H9 (cell line): Measurements from ENCODE around the gene DUSP16. TPM values are rescaled to one million over a fixed set of nuclear protein-coding genes. Genes with fewer than 3 reads are reported as not detected.
"Not testable (repeated sequence)": the region's sequence is repeated elsewhere in the genome, so short reads cannot be mapped to it uniquely, and the experiment has no call there.

Experiments
- DNase-seq: peaks from one replicate; pipeline ENCODE4 v3.0.0-alpha.2; 2017
- H2AFZ ChIP-seq: one replicate; pipeline ENCODE4 v1.6.1; 2013; ENCODE audit warnings: mild to moderate bottlenecking, low read length, control low read depth, moderate library complexity
- H2AK5ac ChIP-seq: 2 replicates; pipeline ENCODE4 v1.6.1; 2013; ENCODE audit warnings: low read length, control low read depth, mixed read lengths; ENCODE audit not compliant: insufficient read length
- H2BK120ac ChIP-seq: one replicate; pipeline ENCODE4 v1.6.1; 2013; ENCODE audit warnings: low read depth, mild to moderate bottlenecking, low read length, control low read depth, inconsistent platforms; ENCODE audit not compliant: poor library complexity, severe bottlenecking
- H2BK12ac ChIP-seq: 2 replicates; pipeline ENCODE4 v1.6.1; 2013; ENCODE audit warnings: low read length, control low read depth, mixed read lengths, low read depth; ENCODE audit not compliant: insufficient read length
- H2BK15ac ChIP-seq: 2 replicates; pipeline ENCODE4 v1.6.1; 2013; ENCODE audit warnings: low read depth, low read length, control low read depth
- H2BK20ac ChIP-seq: one replicate; pipeline ENCODE4 v1.6.1; 2013; ENCODE audit warnings: low read depth, mild to moderate bottlenecking, low read length, control low read depth, inconsistent platforms; ENCODE audit not compliant: poor library complexity, severe bottlenecking
- H2BK5ac ChIP-seq: 2 replicates; pipeline ENCODE4 v1.6.1; 2013; ENCODE audit warnings: low read length, control low read depth, mixed read lengths; ENCODE audit not compliant: insufficient read length
- H3K14ac ChIP-seq: 2 replicates; pipeline ENCODE4 v1.6.1; 2013; ENCODE audit warnings: low read length, control low read depth; ENCODE audit not compliant: insufficient read depth
- H3K18ac ChIP-seq: 2 replicates; pipeline ENCODE4 v1.6.1; 2013; ENCODE audit warnings: low read depth, mild to moderate bottlenecking, mixed read lengths, low read length, control low read depth; ENCODE audit not compliant: insufficient read length
- H3K23ac ChIP-seq: 2 replicates; pipeline ENCODE4 v1.6.1; 2013; ENCODE audit warnings: low read length, control low read depth, mixed read lengths, low read depth; ENCODE audit not compliant: insufficient read length
- H3K23me2 ChIP-seq: 2 replicates; pipeline ENCODE4 v1.6.1; 2013; ENCODE audit warnings: low read depth, mild to moderate bottlenecking, mixed read lengths, low read length, control low read depth; ENCODE audit not compliant: insufficient read length, poor library complexity, severe bottlenecking
- H3K27ac ChIP-seq: 2 replicates; pipeline ENCODE4 v1.5.1; 2013; ENCODE audit warnings: low read length, control low read depth, mixed read lengths, low read depth; ENCODE audit not compliant: insufficient read length
- H3K27me3 ChIP-seq: 2 replicates; pipeline ENCODE4 v1.6.1; 2013; ENCODE audit warnings: low read length, control low read depth, inconsistent platforms; ENCODE audit not compliant: insufficient read depth
- H3K4ac ChIP-seq: 2 replicates; pipeline ENCODE4 v1.6.1; 2013; ENCODE audit warnings: low read depth, mild to moderate bottlenecking, control low read depth, inconsistent platforms, low read length, moderate library complexity
- H3K4me1 ChIP-seq: 2 replicates; pipeline ENCODE4 v1.6.1; 2013; ENCODE audit warnings: low read length, control low read depth, inconsistent platforms; ENCODE audit not compliant: insufficient read depth
- H3K4me2 ChIP-seq: 2 replicates; pipeline ENCODE4 v1.6.1; 2013; ENCODE audit warnings: low read length, control low read depth, mixed read lengths; ENCODE audit not compliant: insufficient read length, insufficient read depth
- H3K56ac ChIP-seq: 2 replicates; pipeline ENCODE4 v1.6.1; 2013; ENCODE audit warnings: low read depth, mild to moderate bottlenecking, mixed read lengths, low read length, control low read depth; ENCODE audit not compliant: insufficient read length
- H3K79me1 ChIP-seq: 2 replicates; pipeline ENCODE4 v1.6.1; 2013; ENCODE audit warnings: low read depth, mild to moderate bottlenecking, moderate library complexity, low read length, control low read depth, inconsistent platforms; ENCODE audit not compliant: insufficient read depth, poor library complexity, severe bottlenecking
- H3K79me2 ChIP-seq: 2 replicates; pipeline ENCODE4 v1.6.1; 2013; ENCODE audit warnings: low read length, control low read depth, inconsistent platforms; ENCODE audit not compliant: insufficient read depth
- H3K9ac ChIP-seq: 2 replicates; pipeline ENCODE4 v1.6.1; 2013; ENCODE audit warnings: low read length, control low read depth, mixed read lengths; ENCODE audit not compliant: insufficient read length; ENCODE audit errors: extremely low read depth
- H3K9me3 ChIP-seq: one replicate; pipeline ENCODE4 v1.6.1; 2013; ENCODE audit warnings: low read depth, low read length, inconsistent platforms; ENCODE audit not compliant: control insufficient read depth
- H3T11ph ChIP-seq: one replicate; pipeline ENCODE4 v1.6.1; 2013; ENCODE audit warnings: mild to moderate bottlenecking, low read length, control low read depth, inconsistent platforms
- H4K20me1 ChIP-seq: one replicate; pipeline ENCODE4 v1.6.1; 2013; ENCODE audit not compliant: control insufficient read depth, insufficient read length, insufficient read depth
- H4K5ac ChIP-seq: 2 replicates; pipeline ENCODE4 v1.6.1; 2013; ENCODE audit warnings: low read depth, mild to moderate bottlenecking, mixed read lengths, low read length, control low read depth; ENCODE audit not compliant: insufficient read length
- H4K8ac ChIP-seq: replicated peaks from 2 replicates; pipeline ENCODE4 v1.6.1; 2013; ENCODE audit warnings: low read length, control low read depth, mixed read lengths, low read depth; ENCODE audit not compliant: insufficient read length
- H4K91ac ChIP-seq: 2 replicates; pipeline ENCODE4 v1.6.1; 2013; ENCODE audit warnings: low read depth, mild to moderate bottlenecking, moderate library complexity, mixed read lengths, low read length, control low read depth; ENCODE audit not compliant: insufficient read length
- H3K27ac Mint-ChIP-seq, 3 experiments: 2 replicates in 2 of 3; 3 replicates in 1 of 3; pipeline ENCODE4 v1.8.0; 2020 to 2021; ENCODE audit warnings: mixed read lengths in 3 of 3, mild to moderate bottlenecking in 1 of 3, moderate library complexity in 1 of 3
- H3K27me3 Mint-ChIP-seq: 2 replicates; pipeline ENCODE4 v1.8.0; 2021; ENCODE audit warnings: low read depth, mild to moderate bottlenecking, moderate library complexity, mixed read lengths
- H3K36me3 Mint-ChIP-seq, 3 experiments: 2 replicates in 2 of 3; 3 replicates in 1 of 3; pipeline ENCODE4 v1.8.0; 2020 to 2021; ENCODE audit warnings: low read depth in 3 of 3, mixed read lengths in 3 of 3; ENCODE audit not compliant: insufficient read depth in 1 of 3
- H3K4me1 Mint-ChIP-seq, 2 experiments: 2 replicates each; pipeline ENCODE4 v1.8.0; 2020; ENCODE audit warnings: mixed read lengths in 2 of 2
- H3K4me3 Mint-ChIP-seq, 2 experiments: 2 replicates in 1 of 2; 3 replicates in 1 of 2; pipeline ENCODE4 v1.8.0; 2020 to 2021; ENCODE audit warnings: mild to moderate bottlenecking in 2 of 2, mixed read lengths in 2 of 2, moderate library complexity in 1 of 2
- H3K9me3 Mint-ChIP-seq, 2 experiments: 2 replicates in 1 of 2; 3 replicates in 1 of 2; pipeline ENCODE4 v1.8.0; 2020; ENCODE audit warnings: mild to moderate bottlenecking in 2 of 2, mixed read lengths in 2 of 2, moderate library complexity in 1 of 2
- WGBS: extraction: QIAGEN DNeasy Blood & Tissue Kit; methylation state at CpG from one replicate; pipeline ENCODE4 v1.1.7; 2013; ENCODE audit warnings: missing lambda C conversion rate, low lambda C conversion rate, mixed read lengths; ENCODE audit not compliant: insufficient read length; ENCODE audit errors: extremely low coverage; 5-methylcytosine and 5-hydroxymethylcytosine counted together
- total RNA-seq: library from RNA; stranded (reverse); gene quantifications from 2 replicates; pipeline ENCODE4 v1.2.1, GENCODE V29; 2021
- TF ChIP-seq, protein P1 (sequence below): fragments of 200-600 bp; sonication (generic); conservative IDR thresholded peaks from 3 replicates; pipeline ENCODE4 v1.8.0; 2021; ENCODE audit warnings: antibody characterized with exemption, mild to moderate bottlenecking

DUSP16 gene
- total RNA-seq, 1 experiment from 2014 or later, result 64.0 TPM

DNA sequence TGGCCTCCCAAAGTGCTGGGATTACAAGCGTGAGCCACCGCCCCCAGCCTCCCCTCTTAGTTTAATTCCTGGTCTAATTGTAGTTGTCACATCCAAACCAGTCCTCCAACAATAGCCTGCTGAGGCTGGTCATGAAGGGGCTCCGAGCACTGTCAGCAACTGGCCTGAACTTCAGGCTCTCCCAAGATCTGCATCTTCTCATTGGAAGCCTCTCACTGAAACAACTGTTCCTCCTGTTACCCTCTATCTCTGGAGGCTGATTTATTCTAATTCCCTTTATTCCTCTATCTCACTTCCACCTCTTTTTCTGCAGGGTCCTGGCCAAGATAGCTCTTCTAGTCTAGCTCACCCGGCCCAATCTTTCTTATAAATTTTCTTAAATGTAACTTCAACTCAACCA, 89.4 kb downstream of the DUSP16 start:
- H3K14ac ChIP-seq, result no peak overlapping the region
- no peak overlapping the region for H2BK5ac ChIP-seq
- H4K5ac ChIP-seq, result no peak overlapping the region
- no peak overlapping the region for H2BK15ac ChIP-seq
- H3K27me3 ChIP-seq, result no peaks in the 10 kb centered on the region
- H2BK120ac ChIP-seq, result no peak overlapping the region
- H3K23ac ChIP-seq, result no peak overlapping the region
- no peaks in the 10 kb centered on the region for H3K9me3 ChIP-seq
- H4K8ac ChIP-seq, result no peak overlapping the region
- peak overlapping the region; percentile 36 to 88 (median 88) for H3K27ac Mint-ChIP-seq
- no peak overlapping the region for H3K9ac ChIP-seq
- H3K4me1 Mint-ChIP-seq, result peaks cover 3 to 11% of the 10 kb centered on the region in 2 experiments; a peak in 3 of 4 replicates
- no peak overlapping the region for H3K4me2 ChIP-seq
- WGBS, result no CpG with 5 or more reads among the region's 4 CpGs
- no peak overlapping the region for H2AK5ac ChIP-seq
- no peaks in the 10 kb centered on the region for H4K20me1 ChIP-seq
- peaks cover 16 to 17% of the 10 kb centered on the region in 2 experiments for H3K9me3 Mint-ChIP-seq
- H2AFZ ChIP-seq, result no peak overlapping the region
- H3K36me3 Mint-ChIP-seq, result peaks cover 37 to 68% (median 52%) of the 10 kb centered on the region in 3 experiments
- no peak overlapping the region for H3K27ac ChIP-seq
- no peaks in the 10 kb centered on the region for H3K79me1 ChIP-seq
- H3K23me2 ChIP-seq, result no peaks in the 10 kb centered on the region
- TF ChIP-seq, protein P1, sequence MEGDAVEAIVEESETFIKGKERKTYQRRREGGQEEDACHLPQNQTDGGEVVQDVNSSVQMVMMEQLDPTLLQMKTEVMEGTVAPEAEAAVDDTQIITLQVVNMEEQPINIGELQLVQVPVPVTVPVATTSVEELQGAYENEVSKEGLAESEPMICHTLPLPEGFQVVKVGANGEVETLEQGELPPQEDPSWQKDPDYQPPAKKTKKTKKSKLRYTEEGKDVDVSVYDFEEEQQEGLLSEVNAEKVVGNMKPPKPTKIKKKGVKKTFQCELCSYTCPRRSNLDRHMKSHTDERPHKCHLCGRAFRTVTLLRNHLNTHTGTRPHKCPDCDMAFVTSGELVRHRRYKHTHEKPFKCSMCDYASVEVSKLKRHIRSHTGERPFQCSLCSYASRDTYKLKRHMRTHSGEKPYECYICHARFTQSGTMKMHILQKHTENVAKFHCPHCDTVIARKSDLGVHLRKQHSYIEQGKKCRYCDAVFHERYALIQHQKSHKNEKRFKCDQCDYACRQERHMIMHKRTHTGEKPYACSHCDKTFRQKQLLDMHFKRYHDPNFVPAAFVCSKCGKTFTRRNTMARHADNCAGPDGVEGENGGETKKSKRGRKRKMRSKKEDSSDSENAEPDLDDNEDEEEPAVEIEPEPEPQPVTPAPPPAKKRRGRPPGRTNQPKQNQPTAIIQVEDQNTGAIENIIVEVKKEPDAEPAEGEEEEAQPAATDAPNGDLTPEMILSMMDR, result no peak
- no peak overlapping the region for H3K4me3 Mint-ChIP-seq
- no peaks in the 10 kb centered on the region; the same call in 1 of the 2 replicates for H3K4me1 ChIP-seq
- H3K4ac ChIP-seq, result no peak overlapping the region
- DNase-seq, result no peak
- H3K56ac ChIP-seq, result no peak overlapping the region
- no peak overlapping the region for H3T11ph ChIP-seq
- H3K27me3 Mint-ChIP-seq, result no peaks in the 10 kb centered on the region; the same call in 1 of the 2 replicates
- no peak overlapping the region for H2BK20ac ChIP-seq
- no peak overlapping the region for H3K18ac ChIP-seq
- H3K79me2 ChIP-seq, result no peaks in the 10 kb centered on the region
- no peak overlapping the region for H4K91ac ChIP-seq
- H2BK12ac ChIP-seq, result no peak overlapping the region

DNA sequence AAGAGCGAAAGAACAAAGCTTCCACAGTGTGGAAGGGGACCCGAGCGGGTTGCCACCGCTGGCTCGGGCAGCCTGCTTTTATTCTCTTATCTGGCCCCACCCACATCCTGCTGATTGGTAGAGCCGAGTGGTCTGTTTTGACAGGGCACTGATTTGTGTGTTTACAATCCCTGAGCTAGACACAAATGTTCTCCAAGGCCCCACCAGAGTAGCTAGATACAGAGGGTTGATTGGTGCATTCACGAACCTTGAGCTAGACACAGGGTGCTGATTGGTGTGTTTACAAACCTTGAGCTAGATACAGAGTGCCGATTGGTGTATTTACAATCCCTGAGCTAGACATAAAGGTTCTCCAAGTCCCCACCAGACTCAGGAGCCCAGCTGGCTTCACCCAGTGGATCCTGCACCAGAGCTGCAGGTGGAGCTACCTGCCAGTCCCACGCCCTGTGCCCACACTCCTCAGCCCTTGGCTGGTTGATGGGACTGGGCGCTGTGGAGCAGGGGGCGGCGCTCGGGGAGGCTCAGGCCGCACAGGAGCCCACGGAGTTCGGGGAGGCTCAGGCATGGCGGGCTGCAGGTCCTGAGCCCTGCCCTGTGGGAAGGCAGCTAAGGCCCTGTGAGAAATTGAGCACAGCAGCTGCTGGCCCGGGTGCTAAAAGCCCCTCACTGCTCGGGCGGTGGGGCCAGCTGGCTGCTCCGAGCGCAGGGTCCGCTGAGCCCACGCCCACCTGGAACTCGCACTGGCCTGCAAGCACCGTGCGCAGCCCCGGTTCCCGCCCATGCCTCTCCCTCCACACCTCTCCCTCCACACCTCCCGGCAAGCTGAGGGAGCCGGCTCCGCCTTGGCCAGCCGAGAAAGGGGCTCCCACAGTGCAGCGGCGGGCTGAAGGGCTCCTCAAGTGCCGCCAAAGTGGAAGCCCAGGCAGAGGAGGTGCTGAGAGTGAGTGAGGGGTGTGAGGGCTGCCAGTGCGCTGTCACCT, 90.4 kb downstream of the DUSP16 start:
- peaks cover 3 to 11% of the 10 kb centered on the region in 2 experiments; a peak in 3 of 4 replicates for H3K4me1 Mint-ChIP-seq
- H3K14ac ChIP-seq, H4K8ac ChIP-seq, H3K9me3 ChIP-seq, H4K91ac ChIP-seq, H3K56ac ChIP-seq, H3K4me2 ChIP-seq, H3K23ac ChIP-seq, H3K27ac ChIP-seq, H3K4ac ChIP-seq, H3K4me3 Mint-ChIP-seq, H3T11ph ChIP-seq, H2BK15ac ChIP-seq, H3K27me3 Mint-ChIP-seq, H4K20me1 ChIP-seq, H3K4me1 ChIP-seq, H2BK20ac ChIP-seq, H3K79me2 ChIP-seq, H3K18ac ChIP-seq, H3K79me1 ChIP-seq, DNase-seq, H3K27me3 ChIP-seq, H2BK5ac ChIP-seq, H2BK12ac ChIP-seq, H4K5ac ChIP-seq, H2BK120ac ChIP-seq, H2AFZ ChIP-seq, H2AK5ac ChIP-seq, H3K23me2 ChIP-seq, H3K9ac ChIP-seq: not testable (repeated sequence)
- peaks cover 16 to 17% of the 10 kb centered on the region in 2 experiments for H3K9me3 Mint-ChIP-seq
- H3K36me3 Mint-ChIP-seq, result peaks cover 30 to 59% (median 44%) of the 10 kb centered on the region in 3 experiments
- H3K27ac Mint-ChIP-seq, result peak overlapping the region in 1 of 3 experiments; percentile 89; a peak in 1 of 7 replicates
- no CpG with 5 or more reads among the region's 37 CpGs for WGBS
